Measurements from ENCODE around the gene FNDC3B. TPM values are rescaled to one million over a fixed set of nuclear protein-coding genes. Genes with fewer than 3 reads are reported as not detected.

Gene FNDC3B
- total and polyA plus RNA-seq, 2 donors (not counting 3 experiments of a cell fraction or from before 2014, with no cell fraction given) = 91.6 to 295 TPM

- DNase-seq (ENCODE audit: low read depth, low spot score) (no peak), FAIRE-seq (no peak)
- Histone ChIP-seq H4K20me1 (replicated peaks; ENCODE audit: control insufficient read depth, extremely low read depth, insufficient read depth, low read length) (no peaks in the 10 kb centered on the region), H3K27me3 (ENCODE audit: control insufficient read depth in 2 of 2, insufficient read depth in 2 of 2, low read length in 2 of 2) (no peaks in the 10 kb centered on the region), H3K27ac (ENCODE audit: insufficient read depth, low read depth, low read length) (no peak overlapping the region), H3K36me3 (ENCODE audit: control insufficient read depth in 2 of 2, extremely low read depth in 1 of 2, insufficient read depth in 2 of 2, low read length in 2 of 2) (peaks cover 25 to 48% of the 10 kb centered on the region in 2 experiments), H3K4me1 (ENCODE audit: control insufficient read depth, extremely low read depth, insufficient read depth, low read length) (no peaks in the 10 kb centered on the region), H3K4me3 (replicated peaks in 1 of 3; ENCODE audit: insufficient read depth in 1 of 3, low read depth in 1 of 3, low read length in 3 of 3) (no peak overlapping the region), H3K9me3 (replicated peaks; ENCODE audit: control insufficient read depth, insufficient read depth, low read length) (no peaks in the 10 kb centered on the region), H3K9ac (replicated peaks; ENCODE audit: extremely low read depth, insufficient read depth, low read length) (no peak overlapping the region), H2AFZ (ENCODE audit: low read depth, low read length) (no peak overlapping the region), H3K4me2 (ENCODE audit: insufficient read depth, low read length) (no peak overlapping the region), H3K79me2 (ENCODE audit: control insufficient read depth, insufficient read depth, low read length) (peaks cover 8% of the 10 kb centered on the region), H3K9me1 (replicated peaks; ENCODE audit: control insufficient read depth, extremely low read depth, insufficient read depth, low read length) (no peaks in the 10 kb centered on the region)
- ChIA-PET CTCF (interaction anchor here (0.9 kb wide), 1 partner anchor 14 kb away, joined by 3 read pairs; no protein-coding TSS in a partner anchor), POLR2A (no interaction called here)
- BruUV-seq (replicated peaks) = no TSS peak
- dilution Hi-C loops (cut with MboI; ENCODE audit: extremely low pct_ligation_motif_present, low sequenced_read_pairs) = no loop called here
- no peak for TF ChIP-seq EZH2 (IDR thresholded peaks at IDR 0.05; ENCODE audit: borderline replicate concordance, low read depth, low read length, severe bottlenecking)
- no peak for TF ChIP-seq JUN (IDR thresholded peaks at IDR 0.05; ENCODE audit: borderline replicate concordance, insufficient read depth, insufficient read length, low read depth)
- TF ChIP-seq FOS (IDR thresholded peaks at IDR 0.05; ENCODE audit: borderline replicate concordance, insufficient read depth, low read length) = no peak
- TF ChIP-seq POLR2A (IDR thresholded peaks at IDR 0.05; ENCODE audit: low read depth, low read length) = no peak
- TF ChIP-seq POLR2AphosphoS5 (IDR thresholded peaks at IDR 0.05; ENCODE audit: insufficient read depth, low read depth, low read length) = no peak
- no peak for TF ChIP-seq CTCF (IDR thresholded peaks at IDR 0.05; ENCODE audit: extremely low read depth in 1 of 2, insufficient read depth in 1 of 2, low read depth in 1 of 2, low read length in 2 of 2)
- TF ChIP-seq MYC (IDR thresholded peaks at IDR 0.05; ENCODE audit: low read depth, low read length) = no peak
- no peak for TF ChIP-seq MAX (IDR thresholded peaks at IDR 0.05; ENCODE audit: insufficient read depth, insufficient read length)
- TF ChIP-seq GATA2 (IDR thresholded peaks at IDR 0.05; ENCODE audit: insufficient read depth, insufficient read length, low read depth, low read length) = no peak
- intact Hi-C loops (cut with micrococcal nuclease) = no loop called here
Measured at GRCh38 chr3:172362583-172362982, 323.2 kb downstream of the FNDC3B start.
